HG02852 (cell line): Measurements from ENCODE around the gene SMYD3.

Source experiments
- ATAC-seq: cut with Tn5 transposase; IDR thresholded peaks from one replicate; pipeline ENCODE4 v1.9.1; 2021; ENCODE audit warnings: mild to moderate bottlenecking, moderate library complexity; ENCODE audit not compliant: unreplicated experiment

Gene SMYD3

DNA sequence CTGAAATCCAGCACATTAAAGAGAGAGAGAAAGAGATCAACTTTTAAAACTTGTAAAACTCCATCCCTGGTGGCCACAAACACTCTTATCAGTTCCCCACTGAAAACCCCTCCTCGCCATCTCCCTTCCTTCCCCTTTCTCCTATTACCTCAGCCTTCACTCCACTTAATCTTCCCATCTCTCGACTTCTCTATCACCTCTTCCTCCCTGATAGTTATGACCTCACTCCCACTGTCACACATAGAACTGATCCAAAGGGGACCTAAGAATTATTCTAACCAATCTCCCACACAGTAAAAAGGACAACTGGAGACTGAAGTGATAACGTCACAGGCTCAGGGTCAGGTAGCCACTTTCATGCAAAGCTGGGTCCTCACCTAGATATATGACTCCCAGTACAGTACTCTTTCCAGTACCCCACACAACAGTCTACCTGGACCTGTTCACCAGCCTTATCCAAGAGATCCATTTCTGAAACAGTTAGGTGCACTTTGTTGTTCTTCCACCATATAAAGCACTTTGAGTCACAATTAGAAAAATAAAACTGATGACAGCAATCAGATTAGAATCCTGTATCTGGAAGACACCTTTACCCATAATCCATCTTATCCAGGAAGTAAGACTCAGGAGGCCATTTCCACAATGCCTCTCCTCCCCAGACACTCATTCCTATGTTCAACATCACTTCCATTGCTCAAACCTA lies 324.8 kb downstream of the SMYD3 start:
- no peak for ATAC-seq

DNA sequence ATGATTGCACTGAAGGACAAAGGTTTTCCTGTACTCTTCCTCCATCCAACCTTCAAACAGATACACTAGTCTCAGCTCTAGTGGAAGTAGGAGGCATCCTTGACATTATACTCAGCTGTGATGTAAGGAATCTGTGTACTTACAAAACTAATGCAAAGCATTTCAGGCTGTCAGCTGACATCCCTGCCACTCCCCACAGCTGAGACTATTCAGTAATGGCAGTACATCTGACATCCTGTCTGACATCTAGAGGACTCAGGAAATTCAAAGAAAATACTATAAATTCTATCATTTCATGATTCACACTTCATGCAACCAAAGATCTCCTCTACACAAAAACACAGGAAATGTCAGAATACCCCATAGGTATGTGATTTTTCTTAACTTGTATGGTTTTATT lies 325.8 kb downstream of the SMYD3 start:
- ATAC-seq = no peak

DNA sequence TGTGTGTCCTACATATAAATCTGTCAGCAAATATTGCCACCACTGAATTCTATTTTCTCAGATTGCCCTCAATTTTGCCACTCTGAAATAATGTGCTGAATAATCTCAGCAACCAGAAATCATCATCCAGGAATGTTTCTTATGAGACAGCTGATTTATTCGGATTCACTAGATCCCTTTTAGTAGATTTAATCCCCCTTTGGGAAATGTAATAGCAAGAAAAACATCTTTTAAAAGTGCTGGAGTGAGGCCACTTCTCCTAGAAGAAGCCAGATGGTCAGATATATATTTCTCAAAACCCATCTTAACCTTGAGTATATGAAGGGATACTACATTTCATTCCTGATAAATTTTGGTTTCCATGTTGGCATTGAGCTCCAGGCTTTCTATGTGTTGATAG lies 327.7 kb downstream of the SMYD3 start:
- no peak for ATAC-seq

DNA sequence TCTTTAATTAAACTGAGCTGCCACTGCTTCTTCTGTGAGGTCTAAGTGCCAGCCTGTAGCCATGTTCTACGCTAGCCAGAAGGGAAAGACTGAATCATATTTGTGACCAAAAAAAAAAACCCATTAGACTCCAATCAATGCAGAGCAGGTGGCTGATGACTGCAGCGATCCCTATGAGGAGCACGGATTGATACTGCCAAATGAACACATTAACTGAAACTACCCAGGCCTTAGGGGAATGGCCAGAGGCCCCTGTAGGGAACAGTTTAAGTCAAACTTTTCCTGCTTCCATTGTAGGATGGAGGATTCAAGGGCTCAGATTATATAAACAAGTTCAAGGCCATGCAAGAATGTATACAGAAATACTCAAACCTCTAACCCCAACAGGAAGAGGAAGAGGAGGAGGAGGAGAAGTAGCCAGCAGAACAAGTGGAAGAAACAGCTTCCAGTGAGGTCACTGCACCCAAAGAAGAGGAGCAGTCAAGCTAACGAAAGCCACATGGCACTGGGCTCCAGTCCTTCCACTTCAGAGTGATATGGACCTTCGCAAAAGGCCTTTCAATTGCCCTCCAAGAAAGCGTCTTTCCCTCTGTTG lies 328.3 kb downstream of the SMYD3 start:
- ATAC-seq = no peak

DNA sequence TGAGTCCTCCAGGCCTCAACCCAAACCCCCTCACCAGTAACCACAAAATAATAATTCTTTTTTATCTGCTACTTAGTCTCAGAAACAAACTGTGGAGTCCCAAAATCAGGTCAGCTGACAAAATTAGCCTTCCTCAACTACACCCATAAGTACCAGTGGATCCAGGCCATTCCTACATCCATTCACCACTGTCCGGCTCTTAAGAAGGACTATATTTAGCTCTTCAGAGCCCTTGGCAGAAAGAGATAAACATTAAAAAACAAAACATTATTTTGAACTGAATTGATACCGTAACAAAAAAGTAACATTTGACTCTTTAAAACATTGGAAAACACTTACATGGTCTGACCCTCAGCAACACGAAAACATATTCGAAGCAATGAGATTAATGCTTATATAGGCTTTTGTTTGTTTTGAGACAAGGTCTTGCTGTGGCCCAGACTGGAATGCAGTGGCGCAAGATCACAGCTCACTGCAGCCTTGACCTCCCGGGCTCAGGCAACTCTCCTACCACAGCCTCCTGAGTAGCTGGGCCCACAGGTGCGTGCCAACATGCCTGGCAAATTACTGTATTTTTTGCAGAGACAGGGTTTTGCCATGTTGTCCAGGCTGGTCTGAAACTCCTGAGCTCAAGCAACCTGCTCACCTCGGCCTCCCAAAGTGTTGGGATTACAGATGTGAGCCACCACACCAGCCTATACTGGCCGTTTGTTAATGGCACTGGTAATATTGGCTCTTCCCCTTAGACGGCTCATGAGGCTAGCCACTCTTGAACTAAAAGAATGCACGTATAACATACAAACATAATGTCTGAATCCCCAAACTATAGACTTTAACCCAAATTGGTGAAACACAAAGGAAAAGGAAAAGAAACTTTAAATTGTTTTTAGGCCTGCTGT lies 330.7 kb downstream of the SMYD3 start:
- ATAC-seq = no peak

DNA sequence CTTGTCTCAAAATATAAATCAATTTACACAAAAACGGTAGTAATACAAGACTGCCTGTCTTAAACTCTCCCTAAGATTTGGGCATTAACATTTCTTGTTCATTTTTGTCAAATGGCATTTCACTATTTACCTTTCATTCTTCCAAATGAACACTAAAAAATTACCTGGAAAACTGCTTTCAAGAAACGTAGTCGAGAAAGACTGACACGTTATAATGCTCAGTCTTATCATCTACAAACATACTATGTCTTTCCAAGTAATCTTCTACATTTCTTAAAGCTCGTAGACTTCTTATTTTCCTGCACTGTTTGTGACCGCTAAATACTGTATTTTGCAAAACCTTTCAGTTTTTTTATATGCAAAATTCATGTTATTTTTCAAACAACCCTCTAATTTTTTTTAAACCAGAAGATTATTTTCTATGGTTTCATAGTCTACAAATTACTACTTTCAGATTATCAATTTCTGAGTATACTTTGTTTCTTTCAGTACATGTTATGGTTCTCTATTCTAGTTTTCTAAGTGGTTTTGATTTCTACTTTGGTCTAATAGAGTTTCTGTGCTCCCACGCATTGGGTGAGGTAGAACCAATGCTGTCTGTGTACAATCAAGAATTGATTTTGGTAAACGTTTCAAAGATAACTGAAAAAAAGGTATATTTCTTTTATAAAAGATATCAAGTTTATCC lies 336.4 kb downstream of the SMYD3 start:
- ATAC-seq = peak; percentile 95

- no peak for ATAC-seq
Observed at GRCh38 chr1:246169486-246169885, 337.6 kb downstream of the SMYD3 start.

GRCh38 chr1:246169019-246169418 lies 338.1 kb downstream of the SMYD3 start:
- ATAC-seq = no peak

DNA sequence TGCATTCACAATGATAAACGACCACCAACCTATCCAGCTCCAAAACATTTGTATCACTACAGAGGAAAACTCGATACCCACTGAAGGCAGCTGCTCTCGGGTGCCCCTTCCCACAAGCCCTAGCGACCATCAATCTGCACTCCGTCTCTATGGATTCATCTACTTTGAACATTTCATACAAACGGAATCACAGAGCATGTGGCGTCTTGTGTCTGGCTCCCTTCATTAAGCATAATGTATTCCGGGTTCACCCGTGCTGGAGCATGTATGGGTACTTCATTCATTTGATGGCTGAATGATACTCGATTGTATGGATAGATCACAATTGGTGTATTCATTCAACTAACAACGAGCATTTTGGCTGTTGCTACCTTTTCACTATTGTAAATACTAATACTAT lies 340.2 kb downstream of the SMYD3 start:
- no peak for ATAC-seq

DNA sequence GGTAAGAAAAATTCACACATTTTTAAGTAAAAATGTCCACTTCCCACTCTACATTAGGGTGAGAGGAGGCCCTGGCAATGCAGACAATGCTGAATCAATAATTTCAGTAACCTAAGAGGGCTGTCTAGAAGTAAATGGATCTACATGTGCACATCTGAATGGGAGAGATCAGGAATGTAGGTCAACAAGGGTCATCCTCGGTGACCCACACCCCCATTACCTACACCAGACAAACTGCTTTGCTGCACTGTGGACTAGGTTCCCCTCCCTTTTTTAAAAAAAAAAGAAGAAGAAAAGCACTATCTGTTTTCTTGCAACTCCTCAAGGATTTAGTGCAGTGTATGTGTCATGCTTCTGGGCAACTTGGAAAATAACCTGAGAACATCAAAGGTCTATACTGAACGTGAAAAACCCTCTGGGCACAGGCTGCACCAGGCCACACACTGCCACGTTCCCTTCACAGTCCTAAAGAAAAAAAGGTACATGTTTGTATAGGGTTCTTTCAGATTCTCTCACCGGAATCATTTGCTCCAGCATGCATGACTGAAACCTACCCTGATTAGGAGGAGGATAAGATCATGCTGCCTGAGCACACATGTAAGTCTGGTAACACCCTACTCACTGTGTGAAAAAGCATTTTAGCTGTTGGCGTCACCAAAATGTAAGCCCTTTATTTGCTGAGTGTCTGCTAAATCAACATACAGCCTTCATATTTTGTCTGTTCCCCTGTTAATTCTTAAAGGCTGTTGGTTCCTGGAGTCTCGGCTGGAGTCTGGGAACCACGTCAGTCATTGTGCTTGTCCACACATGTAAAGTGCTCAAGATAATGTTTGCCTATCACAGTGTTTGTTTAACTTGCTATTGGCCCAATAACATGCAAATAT lies 341.0 kb downstream of the SMYD3 start:
- ATAC-seq = no peak

DNA sequence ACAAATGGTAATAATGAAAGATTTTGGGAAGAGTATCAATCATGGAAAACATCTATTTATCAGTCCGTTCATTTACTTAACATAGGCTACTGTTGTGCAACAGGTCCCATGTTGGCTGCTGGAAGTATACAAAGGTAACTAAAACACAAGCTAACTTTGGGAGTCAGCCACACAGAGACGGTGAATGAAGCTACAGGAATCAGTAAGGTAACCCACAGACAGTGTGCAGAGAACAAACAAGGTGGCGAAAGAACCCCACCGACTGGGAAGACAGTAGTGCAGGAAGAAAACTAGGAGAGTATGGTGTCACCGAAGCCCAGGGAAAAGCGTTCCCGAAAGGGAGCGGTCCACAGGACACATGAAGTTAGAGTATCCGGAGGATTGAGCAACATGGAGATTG lies 342.3 kb downstream of the SMYD3 start:
- ATAC-seq = no peak

DNA sequence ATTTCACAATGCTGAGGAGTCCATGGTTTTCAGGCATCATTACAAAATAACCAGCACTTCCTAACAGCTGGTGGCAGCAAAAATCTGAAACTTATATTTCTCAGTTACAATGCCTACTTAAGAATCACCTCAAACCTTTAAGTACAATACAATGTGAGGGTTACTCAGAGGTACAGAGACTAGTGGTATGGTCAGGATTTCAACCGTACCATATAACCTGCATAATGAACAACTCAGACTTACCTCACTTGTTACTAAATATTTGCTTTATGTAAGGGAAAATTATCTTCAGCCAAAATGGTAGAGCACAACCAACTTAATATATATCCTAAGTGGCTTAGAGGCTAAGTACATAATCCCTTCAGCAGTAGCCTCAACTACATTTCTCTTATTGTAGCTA lies 344.5 kb downstream of the SMYD3 start:
- no peak for ATAC-seq

- no peak for ATAC-seq
Observed at GRCh38 chr1:246161626-246162025, 345.5 kb downstream of the SMYD3 start.

DNA sequence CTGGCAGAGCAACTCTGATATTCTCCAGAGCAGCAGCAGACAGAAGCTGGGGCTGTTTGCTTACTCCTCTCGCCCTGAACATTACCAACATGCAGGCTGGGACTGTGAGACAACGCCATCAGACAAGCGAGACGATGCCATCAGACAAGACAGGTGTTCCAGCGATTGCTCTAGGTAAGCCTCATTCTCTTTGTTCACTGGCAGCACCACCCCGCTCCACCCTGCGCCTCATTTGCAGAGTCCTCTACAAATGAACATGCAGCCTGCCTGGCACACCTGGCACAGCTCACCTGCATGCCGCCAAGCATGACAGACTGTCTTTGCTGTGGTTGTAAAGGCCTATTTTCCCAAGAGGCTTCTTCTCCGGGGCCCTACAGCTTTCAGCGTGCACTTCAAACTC lies 346.2 kb downstream of the SMYD3 start:
- ATAC-seq = no peak

DNA sequence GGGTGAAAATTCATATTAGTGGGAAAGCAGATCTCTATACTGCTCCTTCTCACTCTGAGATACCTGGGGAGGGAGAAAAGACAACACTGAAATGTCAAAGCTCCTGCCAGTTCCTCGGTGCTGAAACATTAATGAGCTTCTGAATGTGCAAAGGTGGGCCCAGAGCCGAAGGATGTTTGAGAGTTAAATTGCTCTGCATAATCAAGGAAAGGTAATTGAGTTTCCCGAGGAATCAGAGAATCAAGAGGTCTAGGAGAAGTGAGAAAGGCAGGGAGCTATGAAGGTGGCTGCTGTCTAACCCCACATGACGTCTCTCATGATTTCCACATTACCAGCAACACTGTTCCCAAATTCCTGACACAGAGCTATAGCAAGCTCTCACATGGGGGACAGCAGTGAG lies 346.7 kb downstream of the SMYD3 start:
- no peak for ATAC-seq

- ATAC-seq = no peak
Observed at GRCh38 chr1:246159279-246160227, 347.5 kb downstream of the SMYD3 start.

DNA sequence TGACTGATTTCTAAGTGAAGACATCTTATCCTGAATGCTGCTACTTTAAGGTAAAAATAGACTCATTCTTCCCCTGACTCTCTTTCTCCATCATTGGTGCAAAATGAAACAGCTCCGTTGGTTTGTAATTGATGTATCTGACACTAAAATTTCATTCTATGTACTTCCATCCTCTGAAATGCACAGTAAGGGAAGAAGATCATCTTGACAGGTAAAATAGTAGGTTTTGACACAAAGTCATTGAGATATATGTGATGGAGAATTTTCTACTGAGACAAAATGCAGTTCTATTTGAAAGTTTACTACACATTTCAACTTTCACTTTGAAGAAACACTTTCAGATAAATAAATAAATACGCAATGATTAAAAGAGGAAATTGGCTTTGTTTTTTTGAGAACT lies 348.9 kb downstream of the SMYD3 start:
- ATAC-seq = no peak

DNA sequence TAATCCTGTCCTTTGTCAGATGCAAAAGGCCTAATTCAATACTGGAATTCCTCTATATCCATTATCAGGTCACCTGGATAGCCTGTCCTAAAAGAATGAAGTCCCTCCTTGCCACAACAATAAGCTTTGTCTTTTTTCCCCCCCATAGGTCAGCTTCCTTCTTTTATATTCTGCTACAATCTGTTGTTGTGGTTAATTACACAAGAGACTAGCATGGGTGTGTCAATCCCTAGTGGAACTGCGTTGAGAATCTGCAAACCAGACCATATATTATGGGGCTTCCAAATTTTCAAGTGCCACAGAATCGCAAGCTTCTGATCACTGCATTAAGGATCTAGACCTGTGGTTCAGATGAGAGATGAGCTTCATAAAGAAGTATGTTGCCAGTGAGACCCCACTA lies 349.6 kb downstream of the SMYD3 start:
- no peak for ATAC-seq

DNA sequence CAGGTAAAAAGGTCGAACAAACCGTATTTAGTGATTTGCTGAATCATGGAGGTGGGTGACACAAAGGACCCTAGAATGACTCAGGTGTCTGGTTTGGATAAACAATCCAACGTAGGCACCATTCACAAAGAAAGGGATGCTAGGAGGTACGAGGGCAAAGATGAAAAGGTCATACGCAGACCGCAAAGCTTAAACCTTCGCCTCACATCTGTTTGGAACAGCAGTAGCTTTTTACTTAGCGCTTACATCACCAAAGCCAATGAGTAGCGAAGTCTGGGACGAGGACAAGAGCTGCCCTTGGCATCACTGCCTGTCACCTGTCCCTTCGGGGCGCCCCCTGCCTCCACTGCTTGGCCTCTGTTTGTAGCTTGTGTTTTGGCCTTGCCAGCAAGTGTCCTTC lies 350.2 kb downstream of the SMYD3 start:
- ATAC-seq = no peak
